Measurements from ENCODE around the gene FIBCD1.

Gene FIBCD1

GRCh38 chr9:130936285-130937117, 2.5 kb downstream of the FIBCD1 start:
- DNase-seq (ENCODE audit: low read depth, low spot score): no peak

GRCh38 chr9:130935648-130936271, 3.3 kb downstream of the FIBCD1 start:
- no peak for DNase-seq (ENCODE audit: low read depth, low spot score)

- no peak for DNase-seq (ENCODE audit: low read depth, low spot score)
Measured at GRCh38 chr9:130934702-130935647, 4.1 kb downstream of the FIBCD1 start.

- DNase-seq (ENCODE audit: low read depth, low spot score): no peak
Measured at GRCh38 chr9:130934246-130934645, 4.8 kb downstream of the FIBCD1 start.

- DNase-seq (ENCODE audit: low read depth, low spot score): no peak
Measured at GRCh38 chr9:130933114-130934046, 5.7 kb downstream of the FIBCD1 start.

- DNase-seq (ENCODE audit: low read depth, low spot score): no peak
Measured at GRCh38 chr9:130932255-130933079, 6.6 kb downstream of the FIBCD1 start.

GRCh38 chr9:130931508-130932254, 7.4 kb downstream of the FIBCD1 start:
- DNase-seq (ENCODE audit: low read depth, low spot score): no peak

GRCh38 chr9:130930804-130931349, 8.2 kb downstream of the FIBCD1 start:
- no peak for DNase-seq (ENCODE audit: low read depth, low spot score)

- no peak for DNase-seq (ENCODE audit: low read depth, low spot score)
Measured at GRCh38 chr9:130930132-130930803, 8.8 kb downstream of the FIBCD1 start.

- DNase-seq (ENCODE audit: low read depth, low spot score): no peak
Measured at GRCh38 chr9:130929571-130930038, 9.4 kb downstream of the FIBCD1 start.

- no peak for DNase-seq (ENCODE audit: low read depth, low spot score)
Measured at GRCh38 chr9:130927995-130928900, 10.8 kb downstream of the FIBCD1 start.

- no peak for DNase-seq (ENCODE audit: low read depth, low spot score)
Measured at GRCh38 chr9:130927338-130927737, 11.7 kb downstream of the FIBCD1 start.

- DNase-seq (ENCODE audit: low read depth, low spot score): no peak
Measured at GRCh38 chr9:130925050-130925678, 13.9 kb downstream of the FIBCD1 start.

GRCh38 chr9:130924448-130924788, 14.6 kb downstream of the FIBCD1 start:
- DNase-seq (ENCODE audit: low read depth, low spot score): no peak

GRCh38 chr9:130923611-130924447, 15.2 kb downstream of the FIBCD1 start:
- DNase-seq (ENCODE audit: low read depth, low spot score): no peak
